Activated CD8-positive, alpha-beta memory T cell treated with anti-CD3 and anti-CD28 coated beads, Interleukin-2, amount 10 ng/mL, durations not matched to agents 7 days and 5 days (primary cell): ENCODE results near the gene DPP4. TPM values are rescaled to one million over a fixed set of nuclear protein-coding genes. Genes with fewer than 3 reads are reported as not detected.
A peak's percentile ranks its signal among the peaks of the same experiment; 100 is the strongest.

Experiments
- ATAC-seq: fragments of 150-1000 bp; cut with Tn5 transposase; one replicate; pipeline ENCODE4 v1.10.0; 2021; ENCODE audit warnings: moderate library complexity
- CTCF ChIA-PET: fragments of 350-600 bp; sonication (Branson Sonifier 250); formaldehyde crosslinking; loops from one replicate; lab custom pipeline; 2021; ENCODE audit warnings: antibody characterized with exemption; lab: Charles Lee
- DNase-seq: peaks from one replicate; pipeline ENCODE4 v3.0.0-alpha.2; 2020
- H3K27ac Mint-ChIP-seq: one replicate; pipeline ENCODE4 v1.8.0; 2021; ENCODE audit warnings: mild to moderate bottlenecking, mixed read lengths
- H3K27me3 Mint-ChIP-seq: one replicate; pipeline ENCODE4 v1.8.0; 2021; ENCODE audit warnings: mixed read lengths
- H3K36me3 Mint-ChIP-seq: one replicate; pipeline ENCODE4 v1.8.0; 2021; ENCODE audit warnings: mild to moderate bottlenecking, mixed read lengths
- H3K4me1 Mint-ChIP-seq: one replicate; pipeline ENCODE4 v1.8.0; 2021; ENCODE audit warnings: mixed read lengths
- H3K4me3 Mint-ChIP-seq: one replicate; pipeline ENCODE4 v1.8.0; 2021; ENCODE audit warnings: mild to moderate bottlenecking, moderate library complexity, mixed read lengths
- H3K9me3 Mint-ChIP-seq: one replicate; pipeline ENCODE4 v1.8.0; 2022; ENCODE audit warnings: low read depth, mixed read lengths
- total RNA-seq, 2 experiments: library from RNA; stranded (reverse); gene quantifications; one replicate each; pipeline ENCODE4 v1.2.3, GENCODE V29; 2021

Gene DPP4
- total RNA-seq, 2 experiments from 2014 or later: 106 to 115 TPM

DNA sequence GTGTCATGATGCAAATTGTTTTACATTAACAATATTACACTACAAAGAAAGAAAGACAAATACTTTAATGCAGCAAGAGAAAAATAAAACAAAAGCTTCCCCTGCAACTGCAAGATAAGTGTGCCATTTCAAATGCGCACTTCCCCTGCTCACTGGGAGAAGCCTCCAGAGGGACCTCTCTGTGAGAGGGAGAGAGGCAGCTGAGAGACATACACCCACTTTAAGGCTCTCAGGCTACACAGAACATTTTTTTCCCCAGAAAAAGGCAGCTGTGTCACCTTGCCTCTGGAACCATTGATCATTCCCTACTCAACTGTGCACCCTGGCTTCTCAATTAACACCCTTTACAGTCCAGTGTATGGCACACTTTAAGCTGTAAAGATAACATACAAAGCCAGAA is 75.2 kb downstream of the DPP4 start:
- H3K9me3 Mint-ChIP-seq: no peaks in the 10 kb centered on the region
- H3K27ac Mint-ChIP-seq: no peak overlapping the region
- CTCF ChIA-PET: interaction anchor here (1.7 kb wide), 2 partner anchors 10 to 11 kb away, joined by 4 read pairs; no protein-coding TSS in a partner anchor
- ATAC-seq (no peak), DNase-seq (no peak)
- H3K4me1 Mint-ChIP-seq: peaks cover 52% of the 10 kb centered on the region
- H3K36me3 Mint-ChIP-seq: peaks cover 90% of the 10 kb centered on the region
- no peak overlapping the region for H3K4me3 Mint-ChIP-seq
- H3K27me3 Mint-ChIP-seq: no peaks in the 10 kb centered on the region

GRCh38 chr2:161997916-161998471 is 76.0 kb downstream of the DPP4 start:
- Mint-ChIP-seq H3K4me3 (no peak overlapping the region), H3K4me1 (peaks cover 55% of the 10 kb centered on the region), H3K27ac (peak overlapping the region; percentile 38), H3K9me3 (no peaks in the 10 kb centered on the region), H3K27me3 (no peaks in the 10 kb centered on the region), H3K36me3 (peaks cover 86% of the 10 kb centered on the region)
- CTCF ChIA-PET: interaction anchor here (1.7 kb wide), 2 partner anchors 9 to 12 kb away, joined by 4 read pairs; no protein-coding TSS in a partner anchor
- ATAC-seq: no peak
- DNase-seq: no peak

GRCh38 chr2:161995553-161996016 is 78.4 kb downstream of the DPP4 start:
- H3K27me3 Mint-ChIP-seq: no peaks in the 10 kb centered on the region
- CTCF ChIA-PET: interaction anchor here (0.7 to 2.3 kb wide), 8 partner anchors 12 to 129 kb away, joined by 3 to 14 read pairs (median 3); no protein-coding TSS in a partner anchor
- peaks cover 72% of the 10 kb centered on the region for H3K4me1 Mint-ChIP-seq
- peak overlapping the region; percentile 91 for H3K27ac Mint-ChIP-seq
- peaks cover 77% of the 10 kb centered on the region for H3K36me3 Mint-ChIP-seq
- H3K4me3 Mint-ChIP-seq: peak overlapping the region; percentile 56
- ATAC-seq (peak; percentile 54), DNase-seq (peak; percentile 59)
- H3K9me3 Mint-ChIP-seq: no peaks in the 10 kb centered on the region

GRCh38 chr2:161994761-161995520 is 79.1 kb downstream of the DPP4 start:
- H3K27me3 Mint-ChIP-seq: no peaks in the 10 kb centered on the region
- no peaks in the 10 kb centered on the region for H3K9me3 Mint-ChIP-seq
- H3K4me1 Mint-ChIP-seq: peaks cover 74% of the 10 kb centered on the region
- H3K36me3 Mint-ChIP-seq: peaks cover 76% of the 10 kb centered on the region
- peak overlapping the region; percentile 56 for H3K4me3 Mint-ChIP-seq
- DNase-seq: no peak
- peak overlapping the region; percentile 91 for H3K27ac Mint-ChIP-seq
- CTCF ChIA-PET: interaction anchor here (1.1 to 3.5 kb wide), 5 partner anchors 12 to 123 kb away, joined by 3 to 18 read pairs (median 4); no protein-coding TSS in a partner anchor
- no peak for ATAC-seq

DNA sequence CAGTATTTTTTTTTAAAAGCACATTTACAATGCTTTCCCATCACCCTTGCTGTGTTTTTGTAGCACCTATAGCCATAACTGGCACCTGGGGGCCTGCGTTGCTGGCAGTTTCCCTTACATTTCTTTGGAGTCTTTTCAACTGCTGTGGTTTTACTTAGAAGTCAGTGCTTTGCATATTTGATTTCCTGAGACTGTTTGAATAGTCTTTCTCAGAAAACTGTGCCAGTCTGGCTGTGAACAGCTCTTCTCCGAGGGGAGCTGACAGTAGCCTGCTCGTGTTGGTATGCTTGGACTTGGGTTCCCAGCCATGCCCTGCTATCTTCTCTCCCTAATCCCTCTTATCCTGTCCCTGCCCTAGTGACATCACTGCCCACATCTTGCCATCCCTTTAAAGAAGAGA is 81.5 kb downstream of the DPP4 start:
- CTCF ChIA-PET: interaction anchor here (1.0 to 3.5 kb wide), 9 partner anchors 13 to 82 kb away, joined by 3 to 18 read pairs (median 6); partner anchors contain the start of gene DPP4
- ATAC-seq (peak; percentile 84), DNase-seq (peak; percentile 82)
- Mint-ChIP-seq H3K4me1 (peaks cover 70% of the 10 kb centered on the region), H3K27ac (peak overlapping the region; percentile 98), H3K9me3 (no peaks in the 10 kb centered on the region), H3K36me3 (peaks cover 73% of the 10 kb centered on the region), H3K4me3 (peak overlapping the region; percentile 71), H3K27me3 (no peaks in the 10 kb centered on the region)

DNA sequence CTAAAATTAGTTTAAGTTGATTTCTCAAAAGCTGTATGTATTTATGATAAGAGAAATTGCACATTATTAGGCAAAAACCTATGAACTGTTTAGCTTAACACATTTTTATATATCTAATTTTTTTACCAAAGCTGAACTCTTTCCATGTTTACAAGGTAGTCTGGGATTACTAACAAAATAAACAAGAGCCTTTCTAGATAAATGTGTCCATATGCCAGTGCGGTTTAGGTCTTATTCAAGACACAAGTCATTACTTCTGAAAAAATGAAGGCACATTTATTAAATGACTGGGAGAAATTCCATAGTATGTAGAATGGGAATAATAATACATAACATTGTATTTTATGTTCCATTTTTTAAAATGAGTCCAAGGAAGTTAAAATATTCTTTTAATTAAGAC is 82.0 kb downstream of the DPP4 start:
- H3K4me1 Mint-ChIP-seq: peaks cover 68% of the 10 kb centered on the region
- H3K27me3 Mint-ChIP-seq: no peaks in the 10 kb centered on the region
- H3K36me3 Mint-ChIP-seq: peaks cover 74% of the 10 kb centered on the region
- CTCF ChIA-PET: interaction anchor here (0.7 to 3.5 kb wide), 7 partner anchors 13 to 100 kb away, joined by 3 to 18 read pairs (median 7); partner anchors contain the start of gene DPP4
- ATAC-seq (no peak), DNase-seq (no peak)
- H3K27ac Mint-ChIP-seq: peak overlapping the region; percentile 98
- H3K4me3 Mint-ChIP-seq: no peak overlapping the region
- no peaks in the 10 kb centered on the region for H3K9me3 Mint-ChIP-seq

GRCh38 chr2:161990741-161991140 is 83.3 kb downstream of the DPP4 start:
- Mint-ChIP-seq H3K4me1 (peaks cover 59% of the 10 kb centered on the region), H3K27ac (peak overlapping the region; percentile 18), H3K4me3 (no peak overlapping the region), H3K9me3 (peaks cover 3% of the 10 kb centered on the region), H3K36me3 (peaks cover 71% of the 10 kb centered on the region), H3K27me3 (no peaks in the 10 kb centered on the region)
- DNase-seq (no peak), ATAC-seq (no peak)
- CTCF ChIA-PET: interaction anchor here (0.8 to 2.0 kb wide), 3 partner anchors 9 to 44 kb away, joined by 3 to 7 read pairs (median 3); no protein-coding TSS in a partner anchor

DNA sequence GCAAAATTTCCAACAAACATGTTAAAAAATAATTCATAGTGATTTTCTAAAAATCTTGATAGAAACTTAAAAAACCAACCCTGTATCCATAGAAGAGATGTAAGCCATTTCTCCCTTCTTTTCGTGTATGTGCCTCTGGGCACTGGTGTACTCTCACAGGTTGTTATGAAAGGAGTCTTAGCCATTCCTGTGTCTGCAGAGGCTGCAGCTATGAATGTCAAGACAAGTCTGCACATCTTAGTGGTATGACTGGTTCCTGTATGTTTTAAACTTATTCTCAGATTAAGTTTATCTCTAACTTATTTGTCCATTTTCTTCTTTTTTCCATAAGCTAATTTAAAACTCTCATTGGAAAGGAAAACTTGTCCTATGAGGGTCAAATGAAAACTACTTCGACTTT is 84.0 kb downstream of the DPP4 start:
- H3K27me3 Mint-ChIP-seq: no peaks in the 10 kb centered on the region
- H3K27ac Mint-ChIP-seq: no peak overlapping the region
- CTCF ChIA-PET: interaction anchor here (0.8 to 1.0 kb wide), 2 partner anchors 10 to 23 kb away, joined by 3 read pairs; no protein-coding TSS in a partner anchor
- H3K9me3 Mint-ChIP-seq: peaks cover 3% of the 10 kb centered on the region
- peaks cover 66% of the 10 kb centered on the region for H3K36me3 Mint-ChIP-seq
- ATAC-seq (no peak), DNase-seq (no peak)
- H3K4me1 Mint-ChIP-seq: peaks cover 52% of the 10 kb centered on the region
- H3K4me3 Mint-ChIP-seq: no peak overlapping the region

GRCh38 chr2:161988589-161988988 is 85.4 kb downstream of the DPP4 start:
- CTCF ChIA-PET: interaction anchor here (1.0 to 1.5 kb wide), 2 partner anchors 10 to 67 kb away, joined by 3 to 4 read pairs; no protein-coding TSS in a partner anchor
- no peaks in the 10 kb centered on the region for H3K27me3 Mint-ChIP-seq
- H3K27ac Mint-ChIP-seq: no peak overlapping the region
- H3K4me1 Mint-ChIP-seq: peaks cover 41% of the 10 kb centered on the region
- DNase-seq (no peak), ATAC-seq (no peak)
- peaks cover 3% of the 10 kb centered on the region for H3K9me3 Mint-ChIP-seq
- H3K36me3 Mint-ChIP-seq: peaks cover 54% of the 10 kb centered on the region
- no peak overlapping the region for H3K4me3 Mint-ChIP-seq

- CTCF ChIA-PET: interaction anchor here (0.8 kb wide), 1 partner anchor 18 kb away, joined by 3 read pairs; no protein-coding TSS in a partner anchor
- H3K36me3 Mint-ChIP-seq: peaks cover 49% of the 10 kb centered on the region
- no peak for ATAC-seq
- no peaks in the 10 kb centered on the region for H3K27me3 Mint-ChIP-seq
- no peak overlapping the region for H3K4me3 Mint-ChIP-seq
- H3K4me1 Mint-ChIP-seq: peaks cover 38% of the 10 kb centered on the region
- H3K9me3 Mint-ChIP-seq: peaks cover 3% of the 10 kb centered on the region
- no peak for DNase-seq
- no peak overlapping the region for H3K27ac Mint-ChIP-seq
Observed at GRCh38 chr2:161987311-161987710, 86.7 kb downstream of the DPP4 start.

- DNase-seq (no peak), ATAC-seq (no peak)
- Mint-ChIP-seq H3K27ac (no peak overlapping the region), H3K4me3 (no peak overlapping the region), H3K27me3 (no peaks in the 10 kb centered on the region), H3K4me1 (peaks cover 42% of the 10 kb centered on the region), H3K36me3 (peaks cover 38% of the 10 kb centered on the region), H3K9me3 (peaks cover 3% of the 10 kb centered on the region)
- CTCF ChIA-PET: no interaction called here
Observed at GRCh38 chr2:161983866-161984265, 90.1 kb downstream of the DPP4 start.

DNA sequence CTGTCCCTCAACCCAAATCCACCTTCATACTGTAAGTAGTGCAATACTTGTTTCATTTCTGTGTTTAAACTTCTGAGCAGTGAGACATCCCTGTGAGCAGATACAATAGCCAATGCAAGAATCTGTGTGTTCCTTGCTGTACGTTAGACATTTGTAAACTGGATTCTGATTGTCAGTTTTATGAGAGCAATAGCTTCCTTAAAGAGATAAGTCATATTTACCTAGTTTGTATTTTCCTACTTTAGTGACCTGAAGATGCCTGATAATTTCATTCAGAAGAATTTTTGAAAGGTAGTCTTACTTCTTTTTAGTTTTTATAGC is 90.7 kb downstream of the DPP4 start:
- DNase-seq (no peak), ATAC-seq (no peak)
- H3K27me3 Mint-ChIP-seq: no peaks in the 10 kb centered on the region
- peak overlapping the region; percentile 26 for H3K27ac Mint-ChIP-seq
- H3K4me3 Mint-ChIP-seq: no peak overlapping the region
- H3K4me1 Mint-ChIP-seq: peaks cover 44% of the 10 kb centered on the region
- CTCF ChIA-PET: no interaction called here
- peaks cover 34% of the 10 kb centered on the region for H3K36me3 Mint-ChIP-seq
- H3K9me3 Mint-ChIP-seq: peaks cover 3% of the 10 kb centered on the region

DNA sequence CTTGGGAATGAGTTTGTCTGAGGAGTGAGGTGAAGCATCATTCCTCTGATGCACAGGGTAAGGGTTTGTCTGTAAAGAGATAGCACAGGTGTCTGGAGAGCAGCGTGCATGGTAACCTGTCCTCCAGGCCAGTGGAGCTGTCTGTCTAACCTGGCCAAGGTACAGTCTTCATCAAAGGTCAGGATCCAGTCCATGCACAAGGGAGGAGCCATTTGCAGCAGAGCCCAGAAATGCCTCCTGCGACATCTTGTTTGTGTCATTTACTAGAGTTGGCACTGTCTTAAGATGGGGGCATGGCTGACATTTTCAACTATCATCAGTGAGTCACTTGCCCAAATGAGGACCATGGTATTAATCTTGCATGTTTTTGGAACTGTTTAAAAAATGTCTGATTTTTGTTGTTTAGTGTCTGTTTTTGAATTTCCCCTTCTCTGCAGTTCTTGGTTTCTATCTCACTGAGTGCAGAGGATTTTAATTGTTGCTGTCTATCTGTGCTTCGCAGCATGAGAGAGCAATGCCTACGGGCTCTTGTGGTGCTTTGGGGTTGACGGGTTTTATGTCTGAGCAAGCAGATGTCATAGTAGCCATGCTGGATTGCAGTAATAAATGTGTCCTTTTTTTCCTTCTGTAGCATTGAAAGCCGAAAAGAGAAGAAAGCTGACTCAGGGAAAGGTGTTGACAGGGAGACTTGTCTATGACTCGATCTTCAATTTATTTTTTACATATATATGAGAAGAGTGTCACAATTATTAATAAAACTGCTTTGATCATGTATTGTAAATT is 91.3 kb downstream of the DPP4 start:
- no peak for ATAC-seq
- H3K36me3 Mint-ChIP-seq: peaks cover 29% of the 10 kb centered on the region
- peaks cover 3% of the 10 kb centered on the region for H3K9me3 Mint-ChIP-seq
- peak overlapping the region; percentile 57 for H3K27ac Mint-ChIP-seq
- peaks cover 45% of the 10 kb centered on the region for H3K4me1 Mint-ChIP-seq
- DNase-seq: no peak
- H3K4me3 Mint-ChIP-seq: no peak overlapping the region
- CTCF ChIA-PET: no interaction called here
- H3K27me3 Mint-ChIP-seq: no peaks in the 10 kb centered on the region
